Activated CD4-positive, alpha-beta memory T cell treated with anti-CD3 and anti-CD28 coated beads, Interleukin-2, amount 10 ng/mL, durations not matched to agents 7 days and 5 days (primary cell): ENCODE data around the gene NEDD4L. TPM values are rescaled to one million over a fixed set of nuclear protein-coding genes. Genes with fewer than 3 reads are reported as not detected.

Experiments
- CTCF ChIA-PET: fragments of 350-600 bp; sonication (Branson Sonifier 250); formaldehyde crosslinking; loops from one replicate; lab custom pipeline; 2021; ENCODE audit warnings: antibody characterized with exemption, inconsistent platforms; lab: Charles Lee
- POLR2A ChIA-PET: fragments of 350-600 bp; sonication (Branson Sonifier 250); formaldehyde crosslinking; loops from one replicate; lab custom pipeline; 2021; ENCODE audit warnings: antibody characterized with exemption; lab: Charles Lee
- DNase-seq: peaks from one replicate; pipeline ENCODE4 v3.0.0-alpha.2; 2020
- H3K27ac Mint-ChIP-seq: one replicate; pipeline ENCODE4 v1.8.0; 2021; ENCODE audit warnings: mild to moderate bottlenecking, mixed read lengths
- H3K27me3 Mint-ChIP-seq: one replicate; pipeline ENCODE4 v1.8.0; 2021; ENCODE audit warnings: mixed read lengths
- H3K36me3 Mint-ChIP-seq: one replicate; pipeline ENCODE4 v1.8.0; 2021; ENCODE audit warnings: low read depth, mixed read lengths
- H3K4me1 Mint-ChIP-seq: one replicate; pipeline ENCODE4 v1.8.0; 2021; ENCODE audit warnings: mixed read lengths
- H3K4me3 Mint-ChIP-seq: one replicate; pipeline ENCODE4 v1.8.0; 2021; ENCODE audit warnings: mild to moderate bottlenecking, mixed read lengths
- H3K9me3 Mint-ChIP-seq: one replicate; pipeline ENCODE4 v1.8.0; 2021; ENCODE audit warnings: mixed read lengths
- total RNA-seq, 2 experiments: library from RNA; stranded (reverse); gene quantifications; one replicate each; pipeline ENCODE4 v1.2.3, GENCODE V29; 2021

The NEDD4L gene
- total RNA-seq, 2 experiments from 2014 or later, result 4.6 to 5.8 TPM

DNA sequence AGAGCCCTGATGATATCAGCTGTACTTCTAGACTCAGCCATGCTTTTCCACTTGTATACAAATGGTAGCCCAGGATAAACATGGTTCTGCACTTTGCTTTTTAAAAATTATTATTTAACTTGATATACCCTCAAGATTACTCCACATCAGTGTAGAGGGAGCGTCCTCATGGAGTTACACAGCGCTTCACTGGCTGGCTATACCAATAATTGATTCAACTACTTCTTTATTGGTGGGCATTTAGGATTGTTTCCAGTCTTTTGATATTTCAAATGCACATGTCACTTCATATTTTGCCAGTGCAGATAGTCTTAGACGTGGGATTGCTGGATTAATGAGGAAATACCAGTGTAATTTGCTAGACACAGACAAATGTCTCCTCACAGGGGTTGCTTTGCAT, 10.8 kb upstream of the NEDD4L start:
- H3K9me3 Mint-ChIP-seq, result no peaks in the 10 kb centered on the region
- H3K27me3 Mint-ChIP-seq, result peaks cover 14% of the 10 kb centered on the region
- ChIA-PET POLR2A (no interaction called here), CTCF (interaction anchor here (1.2 kb wide), 1 partner anchor 10 kb away, joined by 3 read pairs; no protein-coding TSS in a partner anchor)
- H3K4me1 Mint-ChIP-seq, result no peaks in the 10 kb centered on the region
- no peaks in the 10 kb centered on the region for H3K36me3 Mint-ChIP-seq
- no peak overlapping the region for H3K27ac Mint-ChIP-seq
- no peak overlapping the region for H3K4me3 Mint-ChIP-seq
- DNase-seq, result no peak

DNA sequence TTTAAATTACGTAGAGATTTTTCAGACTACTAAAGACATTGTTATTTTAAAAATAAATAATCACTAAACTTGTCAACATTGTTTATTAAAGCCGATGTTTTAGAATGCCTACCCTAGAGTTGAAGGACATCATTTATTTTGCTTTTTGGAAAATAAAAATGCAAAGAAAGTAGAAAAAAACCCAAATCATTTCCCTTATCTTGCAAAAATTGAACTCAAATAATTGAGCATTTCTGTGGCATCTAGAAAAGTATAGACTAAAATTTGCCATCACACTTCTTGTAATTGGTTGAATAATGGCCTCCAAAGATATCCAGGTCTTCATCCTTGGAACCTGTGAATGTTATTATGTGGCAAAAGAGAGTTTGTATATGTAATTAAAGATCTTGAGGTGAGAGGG, 9.7 kb upstream of the NEDD4L start:
- CTCF ChIA-PET, result no interaction called here
- POLR2A ChIA-PET, result no interaction called here
- Mint-ChIP-seq H3K4me1 (no peaks in the 10 kb centered on the region), H3K4me3 (no peak overlapping the region), H3K9me3 (no peaks in the 10 kb centered on the region), H3K27me3 (peaks cover 21% of the 10 kb centered on the region), H3K27ac (no peak overlapping the region), H3K36me3 (no peaks in the 10 kb centered on the region)
- no peak for DNase-seq

DNA sequence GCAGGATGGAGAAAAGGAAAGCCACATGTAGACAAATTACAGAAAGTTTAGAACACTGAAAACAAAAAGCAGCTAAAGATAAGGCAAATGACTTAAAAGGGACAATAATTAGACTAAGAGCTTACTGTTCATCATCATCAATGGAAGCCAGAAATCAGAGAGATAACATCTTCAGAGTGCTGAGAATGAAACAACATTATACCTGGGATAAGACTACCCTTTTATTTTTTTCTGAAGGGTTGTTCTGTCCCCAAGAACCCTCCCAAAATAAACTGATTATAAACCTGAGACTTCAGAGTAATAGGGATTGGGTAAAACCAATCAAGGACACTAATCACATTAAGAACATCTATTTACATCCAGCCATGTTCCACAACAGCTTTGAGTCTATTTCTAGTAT, 6.9 kb upstream of the NEDD4L start:
- DNase-seq, result no peak
- Mint-ChIP-seq H3K4me3 (no peak overlapping the region), H3K36me3 (no peaks in the 10 kb centered on the region), H3K4me1 (peaks cover 4% of the 10 kb centered on the region), H3K27ac (no peak overlapping the region), H3K9me3 (no peaks in the 10 kb centered on the region), H3K27me3 (peaks cover 27% of the 10 kb centered on the region)
- POLR2A ChIA-PET, result interaction anchor here (0.7 kb wide), 1 partner anchor 8 kb away, joined by 3 read pairs; no protein-coding TSS in a partner anchor
- CTCF ChIA-PET, result interaction anchor here (2.3 kb wide), 1 partner anchor 85 kb away, joined by 7 read pairs; no protein-coding TSS in a partner anchor

DNA sequence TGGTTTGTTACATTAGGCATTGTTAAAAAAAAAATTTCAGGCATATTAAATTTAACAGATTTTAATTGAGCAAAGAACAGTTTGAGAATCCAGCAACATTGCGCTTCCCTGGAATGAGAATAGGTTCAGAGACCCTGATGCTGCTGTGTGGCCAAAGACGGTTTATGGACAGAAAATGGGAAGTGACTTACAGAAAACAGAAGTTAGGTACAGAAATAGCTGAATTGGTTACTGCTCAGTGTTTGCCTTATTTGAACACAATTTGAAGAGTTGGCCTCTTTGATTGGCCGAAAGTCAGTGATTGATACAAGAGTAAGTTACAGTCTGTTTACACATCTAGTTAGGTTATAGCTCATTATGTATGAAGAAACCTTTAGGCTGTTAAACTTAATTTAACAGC, 6.0 kb upstream of the NEDD4L start:
- Mint-ChIP-seq H3K9me3 (no peaks in the 10 kb centered on the region), H3K27me3 (peaks cover 29% of the 10 kb centered on the region), H3K4me1 (peaks cover 10% of the 10 kb centered on the region), H3K36me3 (no peaks in the 10 kb centered on the region), H3K4me3 (no peak overlapping the region), H3K27ac (no peak overlapping the region)
- CTCF ChIA-PET, result interaction anchor here (2.3 kb wide), 1 partner anchor 84 kb away, joined by 7 read pairs; no protein-coding TSS in a partner anchor
- POLR2A ChIA-PET, result no interaction called here
- no peak for DNase-seq

DNA sequence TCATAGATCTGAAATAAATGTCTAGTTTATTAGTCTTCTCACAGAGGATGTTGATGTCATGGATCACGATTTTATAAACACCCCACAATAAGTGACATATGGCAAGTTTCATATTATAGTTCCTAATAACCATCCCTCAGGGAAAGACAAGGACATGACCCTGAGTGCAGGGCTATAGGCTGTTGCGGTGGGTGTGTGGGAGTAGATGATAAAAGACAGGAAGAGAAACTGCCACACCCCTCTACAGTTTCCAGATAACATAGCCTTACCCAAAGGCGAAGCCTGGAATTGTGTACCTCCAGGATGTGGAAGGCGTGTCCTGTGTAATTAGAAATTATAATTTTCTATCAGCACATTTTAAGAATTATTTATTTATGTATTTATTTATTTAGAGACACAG, 2.4 kb upstream of the NEDD4L start:
- peaks cover 41% of the 10 kb centered on the region for H3K27me3 Mint-ChIP-seq
- H3K4me1 Mint-ChIP-seq, result peaks cover 27% of the 10 kb centered on the region
- ChIA-PET POLR2A (no interaction called here), CTCF (interaction anchor here (0.7 to 3.6 kb wide), 4 partner anchors 69 to 691 kb away, joined by 3 to 29 read pairs (median 4); no protein-coding TSS in a partner anchor)
- H3K27ac Mint-ChIP-seq, result no peak overlapping the region
- no peaks in the 10 kb centered on the region for H3K36me3 Mint-ChIP-seq
- no peaks in the 10 kb centered on the region for H3K9me3 Mint-ChIP-seq
- DNase-seq, result no peak
- H3K4me3 Mint-ChIP-seq, result no peak overlapping the region

DNA sequence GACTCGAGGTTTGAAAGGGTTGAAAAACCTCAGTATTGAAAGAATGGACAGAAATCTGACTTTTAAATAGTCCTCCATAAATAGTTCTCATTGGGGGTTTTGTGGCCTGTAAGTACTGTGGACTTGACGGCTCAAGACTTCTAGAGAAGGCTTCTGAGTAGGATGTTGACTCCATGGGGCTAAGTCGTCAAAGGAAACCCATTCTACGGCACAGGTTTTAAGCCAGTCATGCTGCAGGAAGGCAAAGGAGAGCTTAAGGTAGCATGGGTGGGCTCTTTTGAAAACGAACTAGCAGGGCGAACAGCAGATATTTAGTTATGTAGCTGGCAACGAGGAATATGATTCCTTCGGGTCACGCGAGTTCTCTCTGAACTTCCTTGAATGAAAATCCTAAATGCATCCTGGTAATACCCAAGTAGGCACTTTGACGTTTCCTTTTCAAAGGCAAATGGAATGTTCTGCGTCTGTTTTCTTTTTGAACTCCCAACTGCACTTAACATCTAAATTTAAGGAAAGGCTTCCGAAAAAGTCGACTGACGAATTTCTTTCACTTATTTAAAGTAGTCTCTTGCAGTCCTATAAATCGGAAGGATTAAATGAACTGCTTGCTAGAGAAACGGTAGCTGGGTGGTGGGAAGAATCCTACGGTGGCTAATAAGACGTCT, 1.1 kb upstream of the NEDD4L start:
- peak overlapping the region; percentile 79 for H3K4me3 Mint-ChIP-seq
- DNase-seq, result no peak
- H3K27me3 Mint-ChIP-seq, result peaks cover 46% of the 10 kb centered on the region
- ChIA-PET CTCF (interaction anchor here (0.9 to 3.6 kb wide), 20 partner anchors 10 to 279 kb away, joined by 3 to 29 read pairs (median 4); no protein-coding TSS in a partner anchor), POLR2A (interaction anchor here (0.9 kb wide), 1 partner anchor 70 kb away, joined by 3 read pairs; no protein-coding TSS in a partner anchor)
- H3K9me3 Mint-ChIP-seq, result no peaks in the 10 kb centered on the region
- H3K27ac Mint-ChIP-seq, result no peak overlapping the region
- no peaks in the 10 kb centered on the region for H3K36me3 Mint-ChIP-seq
- peaks cover 27% of the 10 kb centered on the region for H3K4me1 Mint-ChIP-seq

DNA sequence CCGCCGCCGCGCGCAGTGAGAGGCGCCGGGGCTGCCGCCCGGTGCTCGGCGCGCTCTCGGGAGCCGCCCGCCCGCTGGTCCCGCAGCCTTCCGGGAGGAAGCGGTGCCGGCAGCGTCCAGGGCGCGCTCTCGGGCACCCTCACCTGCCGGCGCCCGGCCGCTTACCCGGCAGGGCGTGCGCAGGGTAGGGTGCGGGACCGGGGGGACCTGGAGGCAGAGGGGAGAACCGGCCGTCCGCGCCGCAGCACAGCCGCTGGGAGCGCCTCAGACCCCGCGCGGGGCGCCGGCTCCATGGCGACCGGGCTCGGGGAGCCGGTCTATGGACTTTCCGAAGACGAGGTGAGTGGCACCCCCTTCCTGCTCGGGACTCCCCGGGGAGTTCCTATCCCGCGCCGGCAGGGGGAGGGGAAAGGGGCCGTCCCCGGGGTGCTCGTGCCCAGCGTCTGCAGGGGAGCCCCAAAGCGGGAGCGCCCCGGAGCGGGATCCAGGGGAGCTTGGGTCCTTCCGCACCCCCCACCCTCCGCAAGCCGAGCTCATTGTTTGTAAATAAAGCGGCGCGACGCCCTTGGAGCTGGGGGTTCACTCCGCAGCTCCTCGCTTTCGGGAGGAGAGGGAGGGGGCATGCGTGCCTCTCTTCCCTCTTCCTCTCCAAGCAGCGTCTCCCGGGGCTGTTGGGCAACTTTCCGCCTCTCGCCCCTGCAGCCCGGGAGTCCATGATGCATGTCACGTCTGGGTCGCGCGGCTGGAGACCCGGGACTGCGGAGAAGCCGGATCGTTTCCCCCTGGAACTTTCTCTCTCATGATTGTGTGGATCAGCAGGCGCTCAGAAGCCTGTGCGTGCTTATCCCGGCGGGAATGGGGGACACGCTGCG, 580 bp downstream of the NEDD4L start:
- H3K4me3 Mint-ChIP-seq, result peak overlapping the region; percentile 85
- peaks cover 36% of the 10 kb centered on the region for H3K27me3 Mint-ChIP-seq
- peaks cover 27% of the 10 kb centered on the region for H3K4me1 Mint-ChIP-seq
- no peaks in the 10 kb centered on the region for H3K36me3 Mint-ChIP-seq
- CTCF ChIA-PET, result interaction anchor here (3.7 kb wide), 1 partner anchor 77 kb away, joined by 14 read pairs; no protein-coding TSS in a partner anchor
- H3K27ac Mint-ChIP-seq, result peak overlapping the region; percentile 14
- DNase-seq, result peak; percentile 44
- H3K9me3 Mint-ChIP-seq, result no peaks in the 10 kb centered on the region
- POLR2A ChIA-PET, result interaction anchor here (0.8 to 1.4 kb wide), 4 partner anchors 7 to 73 kb away, joined by 3 read pairs; no protein-coding TSS in a partner anchor

DNA sequence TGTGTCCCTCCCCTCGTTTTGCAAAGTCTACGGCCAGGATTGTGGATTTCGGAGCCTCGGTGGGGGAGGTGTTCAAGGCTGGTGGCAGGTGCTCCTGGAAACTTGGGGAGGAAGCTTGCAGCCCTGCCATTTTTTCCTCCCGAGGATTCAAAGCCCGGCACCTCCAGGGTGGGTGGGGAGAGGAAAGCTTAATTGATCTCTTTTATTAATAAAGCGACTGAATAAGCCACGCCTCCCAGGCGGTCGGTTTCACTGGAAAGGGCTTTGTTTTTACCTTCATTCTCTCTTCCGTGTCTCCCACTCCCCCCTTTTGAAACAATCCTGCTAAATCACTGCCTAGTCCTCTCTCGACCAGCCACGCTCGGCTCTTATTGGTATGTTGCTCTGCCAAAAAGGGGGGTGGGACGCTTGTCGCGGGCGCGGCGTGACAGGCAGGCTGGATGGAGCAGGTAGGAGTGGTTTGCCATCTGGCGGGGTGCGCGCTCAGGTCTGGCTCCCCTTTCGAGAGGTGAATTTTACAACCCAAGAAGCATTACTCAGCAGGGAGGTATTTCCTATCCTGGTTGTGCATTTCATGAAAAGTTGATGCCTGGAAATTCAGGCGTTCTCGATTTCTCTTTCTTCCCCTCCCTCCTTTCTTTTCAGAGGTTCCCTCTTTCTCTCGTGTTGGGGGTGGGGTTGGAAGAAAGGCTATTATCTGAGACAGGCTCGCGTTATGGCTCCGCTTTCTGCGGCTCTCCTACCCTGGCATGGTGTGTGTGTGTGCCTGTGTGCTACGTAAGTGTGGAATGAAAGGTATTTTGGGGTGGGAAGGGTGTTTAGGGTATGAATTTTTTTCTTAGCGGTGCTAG, 1.4 kb downstream of the NEDD4L start:
- DNase-seq, result peak; percentile 25
- no peaks in the 10 kb centered on the region for H3K36me3 Mint-ChIP-seq
- ChIA-PET POLR2A (interaction anchor here (1.1 to 1.4 kb wide), 3 partner anchors 8 to 10 kb away, joined by 3 read pairs; no protein-coding TSS in a partner anchor), CTCF (interaction anchor here (3.7 kb wide), 1 partner anchor 76 kb away, joined by 14 read pairs; no protein-coding TSS in a partner anchor)
- H3K9me3 Mint-ChIP-seq, result no peaks in the 10 kb centered on the region
- H3K27ac Mint-ChIP-seq, result peak overlapping the region; percentile 14
- peaks cover 34% of the 10 kb centered on the region for H3K27me3 Mint-ChIP-seq
- peak overlapping the region; percentile 85 for H3K4me3 Mint-ChIP-seq
- H3K4me1 Mint-ChIP-seq, result peaks cover 27% of the 10 kb centered on the region

DNA sequence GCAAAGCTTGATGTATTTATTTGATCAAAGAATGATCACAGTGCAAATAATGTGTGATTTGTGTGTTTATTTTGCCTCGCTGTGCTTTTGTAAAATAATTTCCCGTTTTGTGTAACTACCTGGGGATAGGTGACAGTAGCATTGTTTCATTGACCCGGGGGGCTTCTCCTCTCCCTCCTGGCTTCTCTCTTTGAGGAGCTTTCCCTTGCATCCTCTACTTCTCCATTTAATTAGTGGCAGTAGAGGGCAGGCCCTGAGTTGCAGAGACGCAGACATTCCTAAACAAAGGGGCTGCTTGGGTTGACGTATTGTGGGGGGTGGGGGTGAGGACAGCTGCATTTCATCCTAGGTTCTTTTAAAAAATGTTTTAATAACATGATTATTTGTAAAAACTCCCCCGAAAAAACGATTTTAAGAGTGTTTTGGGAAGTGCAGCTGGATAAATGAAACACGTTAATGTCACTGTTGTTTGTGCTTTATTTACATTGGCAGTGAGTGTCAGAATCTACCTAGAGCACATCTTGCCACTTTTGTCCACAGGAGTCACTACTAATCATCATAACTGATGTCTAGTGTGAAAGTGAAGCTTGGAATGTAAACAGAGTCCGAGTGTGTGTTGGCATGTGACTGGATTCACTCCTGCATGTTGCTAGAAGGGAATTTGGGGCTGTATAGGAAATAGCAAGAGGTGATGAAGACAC, 2.2 kb downstream of the NEDD4L start:
- Mint-ChIP-seq H3K27me3 (peaks cover 34% of the 10 kb centered on the region), H3K36me3 (no peaks in the 10 kb centered on the region), H3K9me3 (no peaks in the 10 kb centered on the region), H3K4me3 (peak overlapping the region; percentile 85), H3K27ac (no peak overlapping the region), H3K4me1 (peaks cover 27% of the 10 kb centered on the region)
- DNase-seq, result no peak
- ChIA-PET CTCF (interaction anchor here (3.7 kb wide), 1 partner anchor 75 kb away, joined by 14 read pairs; no protein-coding TSS in a partner anchor), POLR2A (interaction anchor here (0.9 to 1.4 kb wide), 2 partner anchors 9 to 135 kb away, joined by 3 read pairs; no protein-coding TSS in a partner anchor)

DNA sequence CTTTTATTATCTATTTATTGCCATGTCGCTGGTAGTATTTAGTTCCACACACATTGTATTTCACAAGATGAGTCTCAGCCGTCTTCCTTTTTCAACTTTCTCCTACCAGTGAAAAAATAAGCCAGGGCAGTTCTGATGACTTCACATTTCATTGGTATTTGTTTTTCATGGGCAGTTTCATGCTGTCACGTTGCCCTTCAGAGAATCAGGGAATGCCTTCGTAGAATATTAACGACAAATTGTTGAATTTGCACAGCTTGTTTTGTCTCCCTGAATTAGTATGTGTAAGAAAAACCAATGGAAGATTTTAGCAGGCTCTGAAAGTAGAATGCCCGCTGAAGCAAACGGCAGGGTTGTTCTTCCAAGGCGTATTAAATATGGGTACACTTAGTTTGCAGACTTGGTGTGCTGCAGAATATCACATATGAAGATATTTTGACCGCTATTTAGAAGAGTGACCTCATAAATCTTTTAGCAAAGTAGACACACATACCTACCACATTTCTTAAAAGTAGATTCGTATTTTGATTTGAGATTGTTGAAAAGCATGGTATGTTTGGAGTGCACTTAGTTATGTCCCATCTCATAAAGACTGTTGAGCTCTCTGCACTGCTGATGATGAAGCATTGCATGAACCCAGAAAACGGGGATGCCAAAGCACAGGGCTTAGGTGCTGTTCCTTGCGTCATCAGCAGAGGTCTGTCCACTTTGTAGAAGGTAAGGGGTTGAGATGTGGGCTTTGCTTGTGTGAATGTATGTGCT, 2.9 kb downstream of the NEDD4L start:
- POLR2A ChIA-PET, result interaction anchor here (0.9 kb wide), 1 partner anchor 134 kb away, joined by 3 read pairs; no protein-coding TSS in a partner anchor
- CTCF ChIA-PET, result interaction anchor here (3.7 kb wide), 1 partner anchor 75 kb away, joined by 14 read pairs; no protein-coding TSS in a partner anchor
- Mint-ChIP-seq H3K27me3 (peaks cover 31% of the 10 kb centered on the region), H3K4me3 (no peak overlapping the region), H3K27ac (no peak overlapping the region), H3K36me3 (no peaks in the 10 kb centered on the region), H3K4me1 (peaks cover 27% of the 10 kb centered on the region), H3K9me3 (no peaks in the 10 kb centered on the region)
- no peak for DNase-seq

DNA sequence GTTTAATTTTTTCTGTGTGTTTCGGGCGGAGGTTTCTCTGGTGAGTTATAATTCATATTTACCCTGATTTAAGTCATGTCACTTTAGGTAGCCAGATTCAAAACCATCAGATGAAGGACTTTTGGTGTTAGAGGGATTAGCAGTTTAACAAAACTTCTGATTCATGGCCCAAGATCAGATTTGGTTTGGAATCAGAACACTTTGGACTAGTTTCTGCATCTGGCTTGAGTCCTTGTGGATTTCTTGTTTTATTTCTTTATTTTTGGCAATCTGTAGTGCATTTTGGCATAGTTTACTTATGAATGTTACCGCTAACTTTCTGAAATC, 3.5 kb downstream of the NEDD4L start:
- H3K27me3 Mint-ChIP-seq, result peaks cover 29% of the 10 kb centered on the region
- ChIA-PET POLR2A (no interaction called here), CTCF (interaction anchor here (3.7 kb wide), 1 partner anchor 74 kb away, joined by 14 read pairs; no protein-coding TSS in a partner anchor)
- DNase-seq, result no peak
- H3K9me3 Mint-ChIP-seq, result no peaks in the 10 kb centered on the region
- H3K36me3 Mint-ChIP-seq, result no peaks in the 10 kb centered on the region
- H3K4me3 Mint-ChIP-seq, result no peak overlapping the region
- H3K27ac Mint-ChIP-seq, result no peak overlapping the region
- H3K4me1 Mint-ChIP-seq, result peaks cover 27% of the 10 kb centered on the region
